22Rv1 (cell line): ENCODE measurements around the gene C20orf173.

Source experiments
- CTCF ChIP-seq: fragments of 450-650 bp; IDR thresholded peaks from 2 replicates; pipeline ENCODE4 v1.5.1; 2017; ENCODE audit warnings: mild to moderate bottlenecking
- ZFX ChIP-seq: fragments of 450-650 bp; IDR thresholded peaks from 2 replicates; pipeline ENCODE4 v1.6.1; 2017; ENCODE audit warnings: antibody characterized with exemption, borderline replicate concordance

GRCh38 chr20:35518955-35519354, 10.5 kb downstream of the C20orf173 start:
- TF ChIP-seq CTCF, result no peak
- no peak for TF ChIP-seq ZFX
